K562 (cell line): Measurements from ENCODE around the gene ZNF213. TPM values are rescaled to one million over a fixed set of nuclear protein-coding genes. Genes with fewer than 3 reads are reported as not detected.

Source experiments
- E2F3 ChIP-seq: fragments of 250-450 bp; sonication (Bioruptor Pico); IDR thresholded peaks from 2 replicates; pipeline ENCODE4 v1.4.0; 2020; ENCODE audit warnings: mild to moderate bottlenecking
- RUNX1 ChIP-seq: sonication (generic); IDR thresholded peaks from 2 replicates; pipeline ENCODE4 v1.6.1; 2016; ENCODE audit warnings: antibody characterized with exemption, low read depth
- SLC30A9 ChIP-seq: fragments of 250-450 bp; sonication (Bioruptor Pico); IDR thresholded peaks from 2 replicates; pipeline ENCODE4 v1.8.0; 2022; ENCODE audit warnings: mild to moderate bottlenecking, moderate library complexity
- SOX6 ChIP-seq: fragments of 450-650 bp; IDR thresholded peaks from 2 replicates; pipeline ENCODE4 v1.6.1; 2014; ENCODE audit warnings: mild to moderate bottlenecking
- SRSF1 ChIP-seq: fragments of 200-400 bp; formaldehyde crosslinking; IDR thresholded peaks from 2 replicates; pipeline ENCODE4 v1.6.1; 2017; ENCODE audit warnings: mild to moderate bottlenecking, low read depth, low read length, moderate library complexity
- polyA plus RNA-seq, 8 experiments: library from polyadenylated mRNA; depleted of rRNA in 4 of 8; stranded (reverse) in 5 of 8; unstranded in 3 of 8; fragments of >200 nt; fragmentation: Nextera tagmentation in 2 of 8; fragmentation: Illumina TruSeq in 1 of 8; extraction: Ambion mirVana in 2 of 8; extraction: Trizol in 1 of 8; gene quantifications; 2 replicates each; pipeline versions ENCODE4 v1.2.1 to v1.2.3, GENCODE V29; 2011 to 2014; ENCODE audit warnings: inconsistent platforms in 1 of 8, missing spikeins in 1 of 8
- total RNA-seq, 7 experiments: library from RNA; depleted of rRNA in 6 of 7; stranded (reverse); fragments of >200 nt in 6 of 7; fragmentation: Illumina TruSeq in 2 of 7; extraction: Trizol in 2 of 7; gene quantifications; 2 replicates each; pipeline versions ENCODE4 v1.2.1 to v1.2.3, GENCODE V29; 2011 to 2021; ENCODE audit warnings: low replicate concordance in 1 of 7
- TF ChIP-seq, protein P1 (sequence below): fragments of 150-350 bp; IDR thresholded peaks from 2 replicates; pipeline ENCODE4 v1.6.1; 2014; ENCODE audit warnings: low read depth, mild to moderate bottlenecking, low read length, borderline replicate concordance
- TF ChIP-seq, protein P2 (sequence below): fragments of 250-450 bp; sonication (Bioruptor Pico); IDR thresholded peaks from 2 replicates; pipeline ENCODE4 v1.8.0; 2022; ENCODE audit warnings: inconsistent platforms, mild to moderate bottlenecking, moderate library complexity, borderline replicate concordance
- TF ChIP-seq, protein P3 (sequence below): fragments of 200-800 bp; sonication (Bioruptor generic); IDR thresholded peaks from 2 replicates; pipeline ENCODE4 v1.6.1; 2017; ENCODE audit warnings: missing genetic modification characterization, missing compliant biosample characterization
- TF ChIP-seq, protein P4 (sequence below): fragments of 450-650 bp; conservative IDR thresholded peaks from 2 replicates; pipeline ENCODE4 v1.6.1; 2016; ENCODE audit warnings: missing genetic modification characterization, low read depth, mild to moderate bottlenecking, missing compliant biosample characterization, moderate library complexity
- TF ChIP-seq, protein P5 (sequence below): fragments of 450-650 bp; formaldehyde crosslinking; IDR thresholded peaks from 2 replicates; pipeline ENCODE4 v1.4.0; 2022; ENCODE audit warnings: missing genetic modification characterization
- TF ChIP-seq, protein P6 (sequence below): sonication (generic); formaldehyde crosslinking; IDR thresholded peaks from 2 replicates; pipeline ENCODE4 v1.8.0; 2023; ENCODE audit warnings: mild to moderate bottlenecking, missing genetic modification reagents
- TF ChIP-seq, protein P7 (sequence below): fragments of 250-450 bp; sonication (Bioruptor Pico); IDR thresholded peaks from 2 replicates; pipeline ENCODE4 v1.5.0; 2020; ENCODE audit warnings: mild to moderate bottlenecking

ZNF213 gene
- total and polyA plus RNA-seq, 9 of the 15 experiments (the other 6 are each of a cell fraction or from before 2014, with no cell fraction given): 0.49 to 10.0 (median 1.8) TPM

DNA sequence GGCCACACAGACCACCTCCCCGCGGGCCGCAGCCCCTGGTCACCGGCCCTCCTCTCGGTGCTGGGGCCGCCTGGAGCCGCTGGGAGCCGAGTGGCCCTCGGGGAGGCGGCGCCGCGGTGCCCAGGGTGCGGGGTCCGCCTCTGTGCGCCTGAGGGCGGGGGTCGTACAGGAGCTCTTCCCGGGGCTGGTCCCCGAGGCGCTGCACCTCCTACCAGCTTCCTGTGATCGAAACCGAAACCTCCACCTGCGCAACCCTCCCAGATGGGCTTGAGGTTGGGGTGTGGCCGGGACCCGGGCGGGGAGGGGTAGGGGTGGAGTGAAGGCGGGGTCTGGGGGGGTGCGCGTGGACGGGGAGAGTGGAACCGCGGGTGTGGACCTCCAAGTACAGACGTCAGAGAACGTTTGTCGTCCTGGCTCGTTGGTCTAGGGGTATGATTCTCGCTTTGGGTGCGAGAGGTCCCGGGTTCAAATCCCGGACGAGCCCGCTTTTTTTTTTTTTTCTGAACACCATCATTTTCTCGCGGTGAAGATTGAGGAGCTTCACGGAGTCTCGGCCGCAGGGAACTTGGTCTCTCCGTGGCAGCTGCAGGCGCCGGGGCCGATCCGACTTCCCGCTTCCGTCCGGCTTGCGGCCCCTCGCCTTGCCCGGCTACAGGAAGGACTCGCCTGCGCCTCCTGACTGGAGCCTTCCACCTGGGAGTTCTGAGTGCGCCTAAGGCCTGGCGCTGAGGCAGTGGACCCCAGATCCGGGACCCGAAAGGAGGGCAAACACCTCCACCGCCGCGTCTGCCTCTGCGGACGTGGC is 23.9 kb downstream of the ZNF213 start (continued):
- TF ChIP-seq, protein P1, sequence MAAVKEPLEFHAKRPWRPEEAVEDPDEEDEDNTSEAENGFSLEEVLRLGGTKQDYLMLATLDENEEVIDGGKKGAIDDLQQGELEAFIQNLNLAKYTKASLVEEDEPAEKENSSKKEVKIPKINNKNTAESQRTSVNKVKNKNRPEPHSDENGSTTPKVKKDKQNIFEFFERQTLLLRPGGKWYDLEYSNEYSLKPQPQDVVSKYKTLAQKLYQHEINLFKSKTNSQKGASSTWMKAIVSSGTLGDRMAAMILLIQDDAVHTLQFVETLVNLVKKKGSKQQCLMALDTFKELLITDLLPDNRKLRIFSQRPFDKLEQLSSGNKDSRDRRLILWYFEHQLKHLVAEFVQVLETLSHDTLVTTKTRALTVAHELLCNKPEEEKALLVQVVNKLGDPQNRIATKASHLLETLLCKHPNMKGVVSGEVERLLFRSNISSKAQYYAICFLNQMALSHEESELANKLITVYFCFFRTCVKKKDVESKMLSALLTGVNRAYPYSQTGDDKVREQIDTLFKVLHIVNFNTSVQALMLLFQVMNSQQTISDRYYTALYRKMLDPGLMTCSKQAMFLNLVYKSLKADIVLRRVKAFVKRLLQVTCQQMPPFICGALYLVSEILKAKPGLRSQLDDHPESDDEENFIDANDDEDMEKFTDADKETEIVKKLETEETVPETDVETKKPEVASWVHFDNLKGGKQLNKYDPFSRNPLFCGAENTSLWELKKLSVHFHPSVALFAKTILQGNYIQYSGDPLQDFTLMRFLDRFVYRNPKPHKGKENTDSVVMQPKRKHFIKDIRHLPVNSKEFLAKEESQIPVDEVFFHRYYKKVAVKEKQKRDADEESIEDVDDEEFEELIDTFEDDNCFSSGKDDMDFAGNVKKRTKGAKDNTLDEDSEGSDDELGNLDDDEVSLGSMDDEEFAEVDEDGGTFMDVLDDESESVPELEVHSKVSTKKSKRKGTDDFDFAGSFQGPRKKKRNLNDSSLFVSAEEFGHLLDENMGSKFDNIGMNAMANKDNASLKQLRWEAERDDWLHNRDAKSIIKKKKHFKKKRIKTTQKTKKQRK: no peak
- TF ChIP-seq, protein P2, sequence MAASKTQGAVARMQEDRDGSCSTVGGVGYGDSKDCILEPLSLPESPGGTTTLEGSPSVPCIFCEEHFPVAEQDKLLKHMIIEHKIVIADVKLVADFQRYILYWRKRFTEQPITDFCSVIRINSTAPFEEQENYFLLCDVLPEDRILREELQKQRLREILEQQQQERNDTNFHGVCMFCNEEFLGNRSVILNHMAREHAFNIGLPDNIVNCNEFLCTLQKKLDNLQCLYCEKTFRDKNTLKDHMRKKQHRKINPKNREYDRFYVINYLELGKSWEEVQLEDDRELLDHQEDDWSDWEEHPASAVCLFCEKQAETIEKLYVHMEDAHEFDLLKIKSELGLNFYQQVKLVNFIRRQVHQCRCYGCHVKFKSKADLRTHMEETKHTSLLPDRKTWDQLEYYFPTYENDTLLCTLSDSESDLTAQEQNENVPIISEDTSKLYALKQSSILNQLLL (CRISPR knock-in tag): no peak
- TF ChIP-seq SOX6: peak; percentile 40; the same call in 1 of the 2 replicates
- TF ChIP-seq SRSF1: no peak
- TF ChIP-seq, protein P3, sequence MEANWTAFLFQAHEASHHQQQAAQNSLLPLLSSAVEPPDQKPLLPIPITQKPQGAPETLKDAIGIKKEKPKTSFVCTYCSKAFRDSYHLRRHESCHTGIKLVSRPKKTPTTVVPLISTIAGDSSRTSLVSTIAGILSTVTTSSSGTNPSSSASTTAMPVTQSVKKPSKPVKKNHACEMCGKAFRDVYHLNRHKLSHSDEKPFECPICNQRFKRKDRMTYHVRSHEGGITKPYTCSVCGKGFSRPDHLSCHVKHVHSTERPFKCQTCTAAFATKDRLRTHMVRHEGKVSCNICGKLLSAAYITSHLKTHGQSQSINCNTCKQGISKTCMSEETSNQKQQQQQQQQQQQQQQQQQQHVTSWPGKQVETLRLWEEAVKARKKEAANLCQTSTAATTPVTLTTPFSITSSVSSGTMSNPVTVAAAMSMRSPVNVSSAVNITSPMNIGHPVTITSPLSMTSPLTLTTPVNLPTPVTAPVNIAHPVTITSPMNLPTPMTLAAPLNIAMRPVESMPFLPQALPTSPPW: peak; percentile 97
- TF ChIP-seq, protein P4, sequence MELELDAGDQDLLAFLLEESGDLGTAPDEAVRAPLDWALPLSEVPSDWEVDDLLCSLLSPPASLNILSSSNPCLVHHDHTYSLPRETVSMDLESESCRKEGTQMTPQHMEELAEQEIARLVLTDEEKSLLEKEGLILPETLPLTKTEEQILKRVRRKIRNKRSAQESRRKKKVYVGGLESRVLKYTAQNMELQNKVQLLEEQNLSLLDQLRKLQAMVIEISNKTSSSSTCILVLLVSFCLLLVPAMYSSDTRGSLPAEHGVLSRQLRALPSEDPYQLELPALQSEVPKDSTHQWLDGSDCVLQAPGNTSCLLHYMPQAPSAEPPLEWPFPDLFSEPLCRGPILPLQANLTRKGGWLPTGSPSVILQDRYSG (tag): no peak
- TF ChIP-seq, protein P5, sequence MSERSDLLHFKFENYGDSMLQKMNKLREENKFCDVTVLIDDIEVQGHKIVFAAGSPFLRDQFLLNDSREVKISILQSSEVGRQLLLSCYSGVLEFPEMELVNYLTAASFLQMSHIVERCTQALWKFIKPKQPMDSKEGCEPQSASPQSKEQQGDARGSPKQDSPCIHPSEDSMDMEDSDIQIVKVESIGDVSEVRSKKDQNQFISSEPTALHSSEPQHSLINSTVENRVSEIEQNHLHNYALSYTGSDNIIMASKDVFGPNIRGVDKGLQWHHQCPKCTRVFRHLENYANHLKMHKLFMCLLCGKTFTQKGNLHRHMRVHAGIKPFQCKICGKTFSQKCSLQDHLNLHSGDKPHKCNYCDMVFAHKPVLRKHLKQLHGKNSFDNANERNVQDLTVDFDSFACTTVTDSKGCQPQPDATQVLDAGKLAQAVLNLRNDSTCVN (CRISPR knock-in tag): no peak
- TF ChIP-seq, protein P6, sequence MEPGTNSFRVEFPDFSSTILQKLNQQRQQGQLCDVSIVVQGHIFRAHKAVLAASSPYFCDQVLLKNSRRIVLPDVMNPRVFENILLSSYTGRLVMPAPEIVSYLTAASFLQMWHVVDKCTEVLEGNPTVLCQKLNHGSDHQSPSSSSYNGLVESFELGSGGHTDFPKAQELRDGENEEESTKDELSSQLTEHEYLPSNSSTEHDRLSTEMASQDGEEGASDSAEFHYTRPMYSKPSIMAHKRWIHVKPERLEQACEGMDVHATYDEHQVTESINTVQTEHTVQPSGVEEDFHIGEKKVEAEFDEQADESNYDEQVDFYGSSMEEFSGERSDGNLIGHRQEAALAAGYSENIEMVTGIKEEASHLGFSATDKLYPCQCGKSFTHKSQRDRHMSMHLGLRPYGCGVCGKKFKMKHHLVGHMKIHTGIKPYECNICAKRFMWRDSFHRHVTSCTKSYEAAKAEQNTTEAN (CRISPR knock-in tag): no peak
- TF ChIP-seq SLC30A9 (CRISPR knock-in tag): no peak
- TF ChIP-seq E2F3: peak; percentile 75; the same call in 1 of the 2 replicates
- TF ChIP-seq RUNX1: no peak
- TF ChIP-seq, protein P7, sequence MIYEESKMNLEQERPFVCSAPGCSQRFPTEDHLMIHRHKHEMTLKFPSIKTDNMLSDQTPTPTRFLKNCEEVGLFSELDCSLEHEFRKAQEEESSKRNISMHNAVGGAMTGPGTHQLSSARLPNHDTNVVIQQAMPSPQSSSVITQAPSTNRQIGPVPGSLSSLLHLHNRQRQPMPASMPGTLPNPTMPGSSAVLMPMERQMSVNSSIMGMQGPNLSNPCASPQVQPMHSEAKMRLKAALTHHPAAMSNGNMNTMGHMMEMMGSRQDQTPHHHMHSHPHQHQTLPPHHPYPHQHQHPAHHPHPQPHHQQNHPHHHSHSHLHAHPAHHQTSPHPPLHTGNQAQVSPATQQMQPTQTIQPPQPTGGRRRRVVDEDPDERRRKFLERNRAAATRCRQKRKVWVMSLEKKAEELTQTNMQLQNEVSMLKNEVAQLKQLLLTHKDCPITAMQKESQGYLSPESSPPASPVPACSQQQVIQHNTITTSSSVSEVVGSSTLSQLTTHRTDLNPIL (CRISPR knock-in tag): no peak
